Calu3 (cell line): ENCODE results near the gene TANC1. TPM values are rescaled to one million over a fixed set of nuclear protein-coding genes. Genes with fewer than 3 reads are reported as not detected.
"Not testable (repeated sequence)": the region's sequence is repeated elsewhere in the genome, so short reads cannot be mapped to it uniquely, and the experiment has no call there.

ENCODE experiments used
- BruUV-seq: library from RNA; stranded (reverse); fragments of 400-500 nt; replicated peaks from 2 replicates; lab custom pipeline; 2021; lab: Mats Ljungman, UMichigan
- CTCF ChIA-PET: fragments of 300-600 bp; sonication (Branson Sonifier 250); formaldehyde crosslinking; loops from one replicate; lab custom pipeline; 2022; ENCODE audit warnings: antibody characterized with exemption; lab: Charles Lee
- DNase-seq: peaks from one replicate; pipeline ENCODE4 v3.0.0; 2022
- H3K27ac Mint-ChIP-seq: one replicate; pipeline ENCODE4 v1.8.0; 2022; ENCODE audit warnings: mixed read lengths; ENCODE audit not compliant: unreplicated experiment
- H3K27me3 Mint-ChIP-seq: one replicate; pipeline ENCODE4 v1.8.0; 2022; ENCODE audit warnings: mixed read lengths; ENCODE audit not compliant: unreplicated experiment
- H3K36me3 Mint-ChIP-seq: one replicate; pipeline ENCODE4 v1.8.0; 2022; ENCODE audit warnings: mild to moderate bottlenecking, moderate library complexity, mixed read lengths; ENCODE audit not compliant: insufficient read depth, unreplicated experiment
- H3K4me1 Mint-ChIP-seq: one replicate; pipeline ENCODE4 v1.8.0; 2022; ENCODE audit warnings: mild to moderate bottlenecking, low read depth, mixed read lengths; ENCODE audit not compliant: unreplicated experiment
- H3K4me3 Mint-ChIP-seq: one replicate; pipeline ENCODE4 v1.8.0; 2022; ENCODE audit warnings: mild to moderate bottlenecking, low read depth, moderate library complexity, mixed read lengths; ENCODE audit not compliant: unreplicated experiment
- H3K9me3 Mint-ChIP-seq: one replicate; pipeline ENCODE4 v1.8.0; 2022; ENCODE audit warnings: low read depth, mixed read lengths; ENCODE audit not compliant: unreplicated experiment
- CTCF ChIP-seq: fragments of 200-600 bp; IDR thresholded peaks from one replicate; pipeline ENCODE4 v1.8.0; 2022; ENCODE audit warnings: antibody characterized with exemption; ENCODE audit not compliant: unreplicated experiment
- intact Hi-C: fragments of 100-400 bp; cut with micrococcal nuclease; formaldehyde crosslinking; loops from one replicate; pipeline ENCODE4 v1.10.0; 2022; ENCODE audit not compliant: unreplicated experiment
- total RNA-seq: library from RNA; stranded (reverse); gene quantifications from 2 replicates; pipeline ENCODE4 v1.2.3, GENCODE V29; 2022

TANC1 gene
- total RNA-seq, 1 experiment from 2014 or later = 41.2 TPM

GRCh38 chr2:159094173-159094737 is 125.8 kb downstream of the TANC1 start:
- BruUV-seq = no TSS peak
- H3K27me3 Mint-ChIP-seq = no peaks in the 10 kb centered on the region
- peaks cover 69% of the 10 kb centered on the region for H3K4me1 Mint-ChIP-seq
- peaks cover 9% of the 10 kb centered on the region for H3K9me3 Mint-ChIP-seq
- intact Hi-C loops = loop anchor here (10.0 kb wide), 1 partner anchor 119 kb away; no protein-coding TSS in a partner anchor
- H3K4me3 Mint-ChIP-seq = no peak overlapping the region
- peaks cover 31% of the 10 kb centered on the region for H3K36me3 Mint-ChIP-seq
- DNase-seq = no peak
- no peak for TF ChIP-seq CTCF
- CTCF ChIA-PET = no interaction called here
- no peak overlapping the region for H3K27ac Mint-ChIP-seq

GRCh38 chr2:159095813-159096212 is 127.4 kb downstream of the TANC1 start:
- H3K27me3 Mint-ChIP-seq = no peaks in the 10 kb centered on the region
- peak overlapping the region; percentile 81 for H3K27ac Mint-ChIP-seq
- no TSS peak for BruUV-seq
- no peak for TF ChIP-seq CTCF
- intact Hi-C loops = loop anchor here (10.0 kb wide), 1 partner anchor 121 kb away; no protein-coding TSS in a partner anchor
- no peak for DNase-seq
- H3K9me3 Mint-ChIP-seq = peaks cover 9% of the 10 kb centered on the region
- CTCF ChIA-PET = no interaction called here
- no peak overlapping the region for H3K4me3 Mint-ChIP-seq
- H3K4me1 Mint-ChIP-seq = peaks cover 70% of the 10 kb centered on the region
- peaks cover 25% of the 10 kb centered on the region for H3K36me3 Mint-ChIP-seq

- CTCF ChIA-PET, BruUV-seq, DNase-seq, H3K27me3 Mint-ChIP-seq, H3K9me3 Mint-ChIP-seq, H3K4me3 Mint-ChIP-seq: not testable (repeated sequence)
- peaks cover 68% of the 10 kb centered on the region for H3K4me1 Mint-ChIP-seq
- H3K27ac Mint-ChIP-seq = peak overlapping the region; percentile 81
- intact Hi-C loops = loop anchor here (10.0 kb wide), 1 partner anchor 122 kb away; no protein-coding TSS in a partner anchor
- peaks cover 25% of the 10 kb centered on the region for H3K36me3 Mint-ChIP-seq
These were observed 127.9 kb downstream of the TANC1 start for GRCh38 chr2:159096302-159096855.

GRCh38 chr2:159096901-159097300 is 128.5 kb downstream of the TANC1 start:
- Mint-ChIP-seq H3K9me3 (peaks cover 9% of the 10 kb centered on the region), H3K36me3 (peaks cover 25% of the 10 kb centered on the region), H3K4me3 (no peak overlapping the region), H3K4me1 (peaks cover 63% of the 10 kb centered on the region), H3K27me3 (no peaks in the 10 kb centered on the region), H3K27ac (peak overlapping the region; percentile 81)
- no peak for TF ChIP-seq CTCF
- DNase-seq = no peak
- intact Hi-C loops = loop anchor here (10.0 kb wide), 1 partner anchor 122 kb away; no protein-coding TSS in a partner anchor
- CTCF ChIA-PET = no interaction called here
- BruUV-seq = no TSS peak

GRCh38 chr2:159098361-159098760 is 129.9 kb downstream of the TANC1 start:
- intact Hi-C loops = loop anchor here (10.0 kb wide), 1 partner anchor 124 kb away; no protein-coding TSS in a partner anchor
- no peak for TF ChIP-seq CTCF
- no peak for DNase-seq
- H3K4me3 Mint-ChIP-seq = no peak overlapping the region
- peak overlapping the region; percentile 80 for H3K27ac Mint-ChIP-seq
- H3K27me3 Mint-ChIP-seq = no peaks in the 10 kb centered on the region
- H3K36me3 Mint-ChIP-seq = peaks cover 25% of the 10 kb centered on the region
- no TSS peak for BruUV-seq
- H3K4me1 Mint-ChIP-seq = peaks cover 49% of the 10 kb centered on the region
- H3K9me3 Mint-ChIP-seq = peaks cover 9% of the 10 kb centered on the region
- CTCF ChIA-PET = interaction anchor here (0.6 kb wide), 1 partner anchor 20 kb away, joined by 3 read pairs; no protein-coding TSS in a partner anchor
